Astrocyte (in vitro differentiated cells and primary cell): ENCODE measurements around the gene UBE2Q1. TPM values are rescaled to one million over a fixed set of nuclear protein-coding genes. Genes with fewer than 3 reads are reported as not detected.

Experiments
- DNase-seq: peaks from one replicate; pipeline ENCODE4 v3.0.0-alpha.2; 2010; ENCODE audit warnings: low read depth
- FAIRE-seq: peaks from 2 replicates; lab custom pipeline; 2011; peaks lifted over from hg19 to GRCh38; lab: Jason Lieb, UNC
- H2AFZ ChIP-seq: 2 replicates; pipeline ENCODE4 v1.6.0; 2012; ENCODE audit warnings: low read depth, low read length, inconsistent platforms
- H3K27ac ChIP-seq: 2 replicates; pipeline ENCODE4 v1.5.1; 2011; ENCODE audit warnings: low read depth, low read length, inconsistent platforms
- H3K27me3 ChIP-seq: 2 replicates; pipeline ENCODE4 v1.6.0; 2011; ENCODE audit warnings: low read length, inconsistent platforms; ENCODE audit not compliant: insufficient read depth
- H3K36me3 ChIP-seq: 2 replicates; pipeline ENCODE4 v1.5.1; 2011; ENCODE audit warnings: low read length, inconsistent platforms; ENCODE audit not compliant: insufficient read depth
- H3K4me1 ChIP-seq: 2 replicates; pipeline ENCODE4 v1.5.1; 2011; ENCODE audit warnings: low read length, inconsistent platforms; ENCODE audit not compliant: insufficient read depth
- H3K4me2 ChIP-seq: 2 replicates; pipeline ENCODE4 v1.6.0; 2012; ENCODE audit warnings: low read length, inconsistent platforms
- H3K4me3 ChIP-seq: 2 replicates; pipeline ENCODE4 v1.5.1; 2011; ENCODE audit warnings: low read depth, mild to moderate bottlenecking, low read length, inconsistent platforms; ENCODE audit not compliant: insufficient read depth
- H3K79me2 ChIP-seq: 2 replicates; pipeline ENCODE4 v1.6.0; 2012; ENCODE audit warnings: mild to moderate bottlenecking, low read length, inconsistent platforms; ENCODE audit not compliant: insufficient read depth
- H3K9ac ChIP-seq: 2 replicates; pipeline ENCODE4 v1.6.0; 2012; ENCODE audit warnings: mild to moderate bottlenecking, low read length, inconsistent platforms
- H3K9me3 ChIP-seq: 2 replicates; pipeline ENCODE4 v1.5.1; 2012; ENCODE audit warnings: low read depth, mild to moderate bottlenecking, low read length, inconsistent platforms; ENCODE audit not compliant: insufficient read depth
- H4K20me1 ChIP-seq: 2 replicates; pipeline ENCODE4 v1.6.0; 2012; ENCODE audit warnings: low read length, inconsistent platforms; ENCODE audit not compliant: insufficient read depth
- H3K27ac Mint-ChIP-seq: one replicate; pipeline ENCODE4 v1.8.0; 2021; ENCODE audit warnings: mild to moderate bottlenecking, mixed read lengths; ENCODE audit not compliant: unreplicated experiment
- H3K27me3 Mint-ChIP-seq: one replicate; pipeline ENCODE4 v1.8.0; 2021; ENCODE audit warnings: low read depth, mixed read lengths; ENCODE audit not compliant: unreplicated experiment
- H3K36me3 Mint-ChIP-seq: one replicate; pipeline ENCODE4 v1.8.0; 2021; ENCODE audit warnings: low read depth, mixed read lengths; ENCODE audit not compliant: unreplicated experiment
- H3K4me1 Mint-ChIP-seq: one replicate; pipeline ENCODE4 v1.8.0; 2021; ENCODE audit warnings: low read depth, mixed read lengths; ENCODE audit not compliant: unreplicated experiment
- H3K4me3 Mint-ChIP-seq: one replicate; pipeline ENCODE4 v1.8.0; 2021; ENCODE audit warnings: mild to moderate bottlenecking, moderate library complexity, mixed read lengths; ENCODE audit not compliant: unreplicated experiment
- H3K9me3 Mint-ChIP-seq: one replicate; pipeline ENCODE4 v1.8.0; 2021; ENCODE audit warnings: mild to moderate bottlenecking, mixed read lengths; ENCODE audit not compliant: unreplicated experiment
- CTCF ChIP-seq: IDR thresholded peaks from 2 replicates; pipeline ENCODE4 v1.5.1; 2011; ENCODE audit warnings: low read depth, mild to moderate bottlenecking, inconsistent platforms, low read length, moderate library complexity; ENCODE audit not compliant: insufficient read depth
- EZH2 ChIP-seq: IDR thresholded peaks from 2 replicates; pipeline ENCODE4 v1.6.1; 2012; ENCODE audit warnings: mild to moderate bottlenecking, low read length, inconsistent platforms; ENCODE audit not compliant: insufficient read depth
- total RNA-seq: library from RNA; stranded (reverse); gene quantifications from 2 replicates; pipeline ENCODE4 v1.2.1, GENCODE V29; 2021

UBE2Q1 gene
- total RNA-seq, 1 donor from 2014 or later, result 85.4 TPM

GRCh38 chr1:154514066-154514553 is 44.4 kb downstream of the UBE2Q1 start:
- Mint-ChIP-seq H3K4me1 (no peaks in the 10 kb centered on the region), H3K4me3 (no peak overlapping the region), H3K36me3 (peaks cover 3% of the 10 kb centered on the region), H3K9me3 (peaks cover 5% of the 10 kb centered on the region), H3K27me3 (peaks cover 31% of the 10 kb centered on the region), H3K27ac (no peak overlapping the region)
- Histone ChIP-seq H3K4me1 (no peaks in the 10 kb centered on the region), H4K20me1 (no peaks in the 10 kb centered on the region), H3K9me3 (no peaks in the 10 kb centered on the region), H3K27me3 (peaks cover 11% of the 10 kb centered on the region), H2AFZ (no peak overlapping the region), H3K9ac (no peak overlapping the region), H3K79me2 (no peaks in the 10 kb centered on the region), H3K4me3 (no peak overlapping the region), H3K4me2 (no peak overlapping the region), H3K36me3 (no peaks in the 10 kb centered on the region), H3K27ac (no peak overlapping the region)
- DNase-seq (no peak), FAIRE-seq (no peak)
- TF ChIP-seq EZH2 (no peak), CTCF (no peak)

- H3K9me3 Mint-ChIP-seq, result peaks cover 5% of the 10 kb centered on the region
- no peak overlapping the region for H3K27ac Mint-ChIP-seq
- peaks cover 21% of the 10 kb centered on the region for H3K27me3 ChIP-seq
- H3K9me3 ChIP-seq, result no peaks in the 10 kb centered on the region
- TF ChIP-seq CTCF, result no peak
- no peak for TF ChIP-seq EZH2
- H3K27ac ChIP-seq, result no peak overlapping the region
- no peak overlapping the region for H2AFZ ChIP-seq
- no peak overlapping the region for H3K9ac ChIP-seq
- H3K4me2 ChIP-seq, result no peak overlapping the region
- no peaks in the 10 kb centered on the region for H4K20me1 ChIP-seq
- H3K4me3 Mint-ChIP-seq, result no peak overlapping the region
- peaks cover 3% of the 10 kb centered on the region for H3K36me3 Mint-ChIP-seq
- H3K36me3 ChIP-seq, result no peaks in the 10 kb centered on the region
- FAIRE-seq (no peak), DNase-seq (no peak)
- H3K79me2 ChIP-seq, result no peaks in the 10 kb centered on the region
- H3K4me1 Mint-ChIP-seq, result no peaks in the 10 kb centered on the region
- no peaks in the 10 kb centered on the region for H3K4me1 ChIP-seq
- H3K27me3 Mint-ChIP-seq, result peaks cover 38% of the 10 kb centered on the region
- H3K4me3 ChIP-seq, result no peak overlapping the region
Observed at GRCh38 chr1:154512760-154513159, 45.7 kb downstream of the UBE2Q1 start.

- Histone ChIP-seq H3K79me2 (no peaks in the 10 kb centered on the region), H2AFZ (no peak overlapping the region), H3K27ac (no peak overlapping the region), H3K27me3 (peaks cover 80% of the 10 kb centered on the region), H3K4me3 (no peak overlapping the region), H4K20me1 (no peaks in the 10 kb centered on the region), H3K4me2 (no peak overlapping the region), H3K4me1 (no peaks in the 10 kb centered on the region), H3K36me3 (no peaks in the 10 kb centered on the region), H3K9ac (no peak overlapping the region), H3K9me3 (peaks cover 12% of the 10 kb centered on the region)
- H3K9me3 Mint-ChIP-seq, result peaks cover 22% of the 10 kb centered on the region
- H3K27me3 Mint-ChIP-seq, result peaks cover 81% of the 10 kb centered on the region
- no peak overlapping the region for H3K4me3 Mint-ChIP-seq
- no peaks in the 10 kb centered on the region for H3K36me3 Mint-ChIP-seq
- TF ChIP-seq CTCF (no peak), EZH2 (no peak)
- DNase-seq, result no peak
- no peak for FAIRE-seq
- no peaks in the 10 kb centered on the region for H3K4me1 Mint-ChIP-seq
- no peak overlapping the region for H3K27ac Mint-ChIP-seq
Observed at GRCh38 chr1:154503898-154504297, 54.6 kb downstream of the UBE2Q1 start.
